Mesothelial cell of epicardium (in vitro differentiated cells): ENCODE results near the gene SNORC. TPM values are rescaled to one million over a fixed set of nuclear protein-coding genes. Genes with fewer than 3 reads are reported as not detected.

ENCODE experiments used
- DNase-seq, 2 experiments: peaks; one replicate each; pipeline ENCODE4 v3.0.0; 2021; ENCODE audit warnings: low spot score in 2 of 2; ENCODE audit not compliant: unreplicated experiment in 2 of 2
- H3K27ac Mint-ChIP-seq: 2 replicates; pipeline ENCODE4 v1.8.0; 2021; ENCODE audit warnings: mixed read lengths
- H3K27me3 Mint-ChIP-seq: 2 replicates; pipeline ENCODE4 v1.8.0; 2021; ENCODE audit warnings: low read depth, mixed read lengths
- H3K36me3 Mint-ChIP-seq: 2 replicates; pipeline ENCODE4 v1.8.0; 2021; ENCODE audit warnings: mixed read lengths
- H3K4me1 Mint-ChIP-seq: 2 replicates; pipeline ENCODE4 v1.8.0; 2021; ENCODE audit warnings: mixed read lengths
- H3K4me3 Mint-ChIP-seq: 2 replicates; pipeline ENCODE4 v1.8.0; 2021; ENCODE audit warnings: mild to moderate bottlenecking, moderate library complexity, mixed read lengths
- H3K9me3 Mint-ChIP-seq: 2 replicates; pipeline ENCODE4 v1.8.0; 2021; ENCODE audit warnings: mixed read lengths
- total RNA-seq: library from RNA; stranded (reverse); gene quantifications from 3 replicates; pipeline ENCODE4 v1.2.1, GENCODE V29; 2021
- TF ChIP-seq, protein P1 (sequence below): fragments of 200-600 bp; sonication (generic); IDR thresholded peaks from one replicate; pipeline ENCODE4 v1.5.0; 2021; ENCODE audit warnings: antibody characterized with exemption; ENCODE audit not compliant: unreplicated experiment

The SNORC gene
- total RNA-seq, 1 donor from 2014 or later, result 4.1 TPM

DNA sequence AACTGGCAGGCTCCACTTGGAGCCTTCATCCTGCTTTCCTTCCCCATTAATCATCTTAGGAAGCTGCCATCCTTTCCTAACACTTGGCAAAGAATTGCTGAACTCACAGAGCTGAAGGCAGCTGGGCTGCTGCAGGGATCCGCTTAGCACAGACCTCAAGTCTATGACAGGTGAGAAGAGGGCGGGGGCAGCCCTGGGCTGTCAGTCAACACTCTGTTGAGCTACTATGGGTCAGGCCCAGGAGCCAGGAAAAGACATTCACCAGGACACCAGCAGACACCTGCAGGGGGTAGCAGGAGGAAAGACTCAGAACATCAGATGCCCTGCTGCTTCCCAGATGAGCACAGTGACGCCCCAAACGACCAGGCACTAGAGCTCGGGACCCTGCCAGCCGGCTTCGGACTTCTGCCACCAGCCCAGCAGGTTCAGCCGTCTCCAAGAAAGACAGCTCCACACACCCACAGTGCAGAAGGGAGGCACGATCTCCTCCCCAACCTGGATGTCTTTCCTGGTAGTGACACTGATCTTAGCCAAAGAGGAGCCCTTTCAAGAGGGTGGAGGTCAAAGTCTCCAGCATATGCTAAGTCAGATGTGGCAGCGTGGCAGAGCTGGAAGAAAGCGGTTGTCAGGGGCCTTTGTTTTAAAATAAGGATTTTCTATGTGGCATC, 55.2 kb downstream of the SNORC start:
- Mint-ChIP-seq H3K27me3 (peaks cover 81% of the 10 kb centered on the region), H3K4me3 (no peak overlapping the region), H3K36me3 (no peaks in the 10 kb centered on the region), H3K9me3 (no peaks in the 10 kb centered on the region), H3K4me1 (peaks cover 9% of the 10 kb centered on the region), H3K27ac (no peak overlapping the region)
- TF ChIP-seq, protein P1, sequence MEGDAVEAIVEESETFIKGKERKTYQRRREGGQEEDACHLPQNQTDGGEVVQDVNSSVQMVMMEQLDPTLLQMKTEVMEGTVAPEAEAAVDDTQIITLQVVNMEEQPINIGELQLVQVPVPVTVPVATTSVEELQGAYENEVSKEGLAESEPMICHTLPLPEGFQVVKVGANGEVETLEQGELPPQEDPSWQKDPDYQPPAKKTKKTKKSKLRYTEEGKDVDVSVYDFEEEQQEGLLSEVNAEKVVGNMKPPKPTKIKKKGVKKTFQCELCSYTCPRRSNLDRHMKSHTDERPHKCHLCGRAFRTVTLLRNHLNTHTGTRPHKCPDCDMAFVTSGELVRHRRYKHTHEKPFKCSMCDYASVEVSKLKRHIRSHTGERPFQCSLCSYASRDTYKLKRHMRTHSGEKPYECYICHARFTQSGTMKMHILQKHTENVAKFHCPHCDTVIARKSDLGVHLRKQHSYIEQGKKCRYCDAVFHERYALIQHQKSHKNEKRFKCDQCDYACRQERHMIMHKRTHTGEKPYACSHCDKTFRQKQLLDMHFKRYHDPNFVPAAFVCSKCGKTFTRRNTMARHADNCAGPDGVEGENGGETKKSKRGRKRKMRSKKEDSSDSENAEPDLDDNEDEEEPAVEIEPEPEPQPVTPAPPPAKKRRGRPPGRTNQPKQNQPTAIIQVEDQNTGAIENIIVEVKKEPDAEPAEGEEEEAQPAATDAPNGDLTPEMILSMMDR, result no peak
- no peak for DNase-seq

DNA sequence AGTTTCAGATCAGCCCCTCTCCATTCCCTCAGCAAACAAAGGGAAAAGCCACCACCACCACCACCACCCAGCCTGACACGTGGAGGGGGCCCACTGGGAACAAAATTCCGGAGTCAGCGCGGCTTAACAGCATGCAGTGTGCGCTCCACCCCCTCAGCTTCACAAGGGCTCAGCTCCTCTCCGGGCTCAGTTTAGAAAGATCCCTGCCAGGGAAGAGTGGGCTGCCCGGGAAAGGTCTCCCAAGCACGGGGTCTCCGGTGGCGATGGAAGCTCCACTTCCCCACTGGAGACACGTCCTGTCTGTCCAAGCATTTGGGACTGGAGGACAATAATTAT, 55.7 kb downstream of the SNORC start:
- TF ChIP-seq, protein P1, result no peak
- H3K4me3 Mint-ChIP-seq, result no peak overlapping the region
- no peaks in the 10 kb centered on the region for H3K36me3 Mint-ChIP-seq
- no peak for DNase-seq
- H3K9me3 Mint-ChIP-seq, result no peaks in the 10 kb centered on the region
- H3K27me3 Mint-ChIP-seq, result peaks cover 81% of the 10 kb centered on the region
- H3K4me1 Mint-ChIP-seq, result peaks cover 9% of the 10 kb centered on the region
- no peak overlapping the region for H3K27ac Mint-ChIP-seq

DNA sequence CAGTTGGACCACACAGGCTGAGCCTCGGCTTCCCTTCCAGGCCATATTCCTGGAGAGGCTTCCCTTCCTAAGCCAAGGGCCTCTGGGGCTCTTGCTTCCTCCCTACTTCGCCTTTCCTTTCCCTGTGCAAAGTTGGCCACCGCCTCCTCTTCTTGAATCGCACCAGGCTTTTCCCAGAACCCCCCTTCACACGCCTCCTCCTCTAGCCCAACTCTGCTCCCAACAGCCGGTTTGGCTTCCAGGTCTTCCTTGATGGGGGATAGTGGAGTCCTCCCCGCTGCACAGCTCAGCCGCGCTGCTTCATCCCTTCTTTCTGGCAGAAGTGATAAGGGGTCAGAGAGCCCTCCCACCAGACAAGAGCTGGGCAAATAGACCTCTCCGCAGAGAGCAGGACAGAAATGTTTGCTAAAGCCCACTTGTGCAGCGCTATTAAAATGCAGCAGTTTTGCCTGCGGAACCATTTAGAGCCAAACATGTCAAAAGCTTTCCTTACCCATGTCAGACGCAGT, 56.4 kb downstream of the SNORC start:
- Mint-ChIP-seq H3K9me3 (no peaks in the 10 kb centered on the region), H3K27me3 (peaks cover 82% of the 10 kb centered on the region), H3K36me3 (no peaks in the 10 kb centered on the region), H3K4me1 (peaks cover 9% of the 10 kb centered on the region), H3K4me3 (peak overlapping the region; percentile 71), H3K27ac (no peak overlapping the region)
- DNase-seq, result no peak
- TF ChIP-seq, protein P1, result no peak

DNA sequence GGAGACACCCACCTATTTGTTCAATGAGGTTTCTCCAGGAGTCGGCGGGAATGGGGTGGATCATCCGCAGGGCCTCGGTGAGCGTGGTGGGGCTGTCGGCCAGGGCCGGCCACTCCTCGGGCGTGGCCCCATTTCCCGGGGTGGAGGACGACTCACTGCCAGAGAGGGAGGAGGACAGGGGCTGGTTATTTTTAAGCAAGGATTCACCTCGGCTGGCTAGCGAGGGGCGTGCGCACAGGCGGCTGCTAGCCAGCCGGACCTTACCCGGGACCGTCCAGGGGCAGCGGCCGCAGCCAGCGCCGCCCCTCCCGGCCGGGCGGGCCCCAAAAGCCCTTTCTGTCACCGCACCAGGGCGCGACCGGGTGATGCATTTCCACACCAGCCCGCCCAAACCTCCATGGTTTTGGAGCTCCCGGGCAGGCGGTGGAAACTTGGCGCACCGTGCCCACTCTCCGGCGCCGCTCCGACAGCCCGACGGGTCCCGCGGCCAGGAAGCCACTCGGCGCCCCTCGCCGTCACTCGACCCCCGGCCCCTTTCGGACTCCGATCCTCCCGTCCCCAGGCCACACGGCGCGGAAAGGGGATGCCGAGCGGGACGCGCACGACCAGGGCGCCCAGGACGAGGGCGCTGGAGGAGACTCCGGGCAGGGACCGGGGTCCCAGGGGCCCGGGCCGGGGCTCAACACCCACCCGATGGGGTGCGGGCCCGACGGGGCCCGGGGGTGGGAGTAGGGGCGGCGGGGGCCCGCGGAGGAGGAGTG, 57.1 kb downstream of the SNORC start:
- TF ChIP-seq, protein P1, result no peak
- no peaks in the 10 kb centered on the region for H3K36me3 Mint-ChIP-seq
- H3K4me3 Mint-ChIP-seq, result peak overlapping the region; percentile 71
- no peak overlapping the region for H3K27ac Mint-ChIP-seq
- DNase-seq, result no peak
- H3K9me3 Mint-ChIP-seq, result no peaks in the 10 kb centered on the region
- H3K4me1 Mint-ChIP-seq, result peaks cover 9% of the 10 kb centered on the region
- peaks cover 78% of the 10 kb centered on the region for H3K27me3 Mint-ChIP-seq

DNA sequence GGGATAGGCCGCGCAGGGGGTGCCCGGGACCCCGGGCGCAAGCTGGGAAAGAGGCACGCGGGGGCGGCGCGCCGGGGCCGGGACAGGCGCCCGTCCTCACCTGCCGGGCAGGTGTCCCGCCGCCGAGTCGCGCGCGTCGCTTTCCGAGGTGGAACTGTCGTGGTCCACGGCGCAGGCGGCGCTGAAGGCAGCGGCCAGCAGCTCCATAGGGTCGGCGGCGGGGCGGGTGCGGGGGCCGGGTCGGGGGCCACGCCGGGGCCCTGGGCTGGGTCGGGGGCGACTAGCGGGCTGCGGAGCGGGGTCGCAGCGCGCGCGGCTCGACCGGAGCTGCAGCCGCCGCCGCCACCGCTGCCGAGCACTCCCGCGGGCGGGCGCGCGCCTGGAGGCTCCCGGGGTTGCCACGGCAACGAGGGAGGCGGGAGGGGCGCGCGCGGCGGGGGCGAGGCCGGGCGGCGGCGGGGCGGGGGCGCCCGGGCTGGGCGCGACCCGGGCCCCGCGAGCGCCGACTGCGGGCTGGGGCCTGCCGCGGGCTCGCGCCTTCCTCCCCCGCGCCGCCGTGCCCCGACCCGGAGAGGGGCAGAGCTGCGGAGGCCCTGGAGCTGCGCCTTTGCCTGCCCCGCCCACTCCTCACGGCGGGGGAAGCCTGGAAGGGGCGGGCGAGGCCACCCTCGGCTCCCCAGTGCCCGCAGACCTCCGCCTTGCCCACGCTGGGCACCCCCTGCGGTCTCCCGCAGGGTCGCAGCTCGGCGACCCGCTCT, 57.9 kb downstream of the SNORC start:
- TF ChIP-seq, protein P1, result no peak
- DNase-seq, result peak; percentile 44 to 59
- Mint-ChIP-seq H3K4me3 (peak overlapping the region; percentile 63), H3K4me1 (peaks cover 9% of the 10 kb centered on the region), H3K27me3 (peaks cover 76% of the 10 kb centered on the region), H3K9me3 (no peaks in the 10 kb centered on the region), H3K27ac (no peak overlapping the region), H3K36me3 (no peaks in the 10 kb centered on the region)

Other genes starting within 250 kb of the SNORC start
- 5.3 to 5.6 TPM (median 5.4 TPM) in 3 replicates for gene EFHD1, start 236.7 kb upstream of the SNORC start, total RNA-seq
- gene GIGYF2, start 172.9 kb upstream of the SNORC start, total RNA-seq, result 75.3 to 78.8 TPM (median 76.9 TPM) in 3 replicates
- 0.35 to 0.60 TPM (median 0.41 TPM) in 3 replicates for gene KCNJ13, start 93.7 kb upstream of the SNORC start, total RNA-seq
- gene NGEF, start 143.0 kb downstream of the SNORC start, total RNA-seq, result 0.51 to 1.3 TPM (median 1.3 TPM) in 3 replicates
- not detected in 3 replicates for gene NEU2, start 162.4 kb downstream of the SNORC start, total RNA-seq
- gene INPP5D, start 190.1 kb downstream of the SNORC start, total RNA-seq, result 8.9 to 9.4 TPM (median 9.2 TPM) in 3 replicates